Measurements from ENCODE around the gene PITHD1. TPM values are rescaled to one million over a fixed set of nuclear protein-coding genes. Genes with fewer than 3 reads are reported as not detected.

The PITHD1 gene
- total RNA-seq, 1 experiment from 2014 or later = 48.9 TPM

DNA sequence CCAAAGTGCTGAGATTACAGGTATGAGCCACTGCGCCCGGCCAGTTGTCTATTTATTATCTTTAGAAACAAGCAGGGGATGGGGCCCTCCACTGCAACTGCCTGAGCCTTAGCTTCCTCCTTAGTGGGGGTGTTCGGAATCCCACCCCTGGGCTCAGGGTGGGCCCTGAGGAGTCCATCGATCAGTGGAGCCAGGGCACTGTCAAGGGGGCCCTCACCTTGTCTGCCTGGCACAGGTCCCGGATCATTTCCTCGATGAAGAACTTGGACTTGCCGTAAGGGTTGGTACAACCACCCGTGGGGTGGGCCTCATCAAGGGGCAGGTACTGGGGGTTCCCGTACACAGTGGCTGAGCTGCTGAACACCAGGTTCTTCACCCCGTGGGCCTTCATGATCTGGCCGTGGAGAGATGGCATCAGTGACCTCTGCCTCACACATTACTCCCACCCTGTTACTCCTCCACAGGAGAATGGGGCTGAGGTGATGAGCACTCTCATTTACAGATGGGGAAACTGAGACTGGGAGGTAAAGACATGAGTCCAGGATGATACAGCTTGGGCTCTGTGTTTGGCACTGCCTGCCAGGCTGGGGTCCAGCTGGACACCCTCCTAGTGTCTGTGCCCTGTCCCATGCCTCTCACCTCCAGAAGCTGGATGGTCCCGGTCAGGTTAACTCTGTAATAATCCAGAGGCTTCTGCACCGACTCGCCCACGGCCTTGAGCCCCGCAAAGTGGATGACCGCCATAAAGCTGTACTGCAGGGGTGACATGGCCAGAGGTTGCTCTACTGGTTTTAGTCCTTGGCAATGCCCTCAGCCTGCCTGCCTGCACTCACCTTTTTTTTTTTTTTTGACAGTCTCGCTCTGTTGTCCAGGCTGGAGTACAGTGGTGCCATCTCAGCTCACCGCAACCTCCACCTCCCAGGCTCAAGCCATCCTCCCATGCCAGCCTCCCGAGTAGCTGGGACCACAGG lies 19.5 kb downstream of the PITHD1 start:
- CTCF ChIA-PET = interaction anchor here (0.6 to 2.4 kb wide), 4 partner anchors 16 to 31 kb away, joined by 3 to 13 read pairs (median 5); partner anchors contain the start of gene PITHD1
- TF ChIP-seq TCF7L2 (IDR thresholded peaks at IDR 0.05; ENCODE audit: low read depth, low read length) (no peak), CTCF (IDR thresholded peaks at IDR 0.05) (no peak), POLR2AphosphoS5 (IDR thresholded peaks at IDR 0.05; ENCODE audit: low read depth, low read length) (no peak; the same call in 1 of the 2 replicates), SIN3A (IDR thresholded peaks at IDR 0.05; ENCODE audit: borderline replicate concordance, insufficient read depth, low read depth, low read length) (no peak), REST (IDR thresholded peaks at IDR 0.05; ENCODE audit: insufficient read depth in 1 of 2, low read depth in 2 of 2, low read length in 1 of 2) (no peak)
- no peak for DNase-seq (ENCODE audit: low read depth, low spot score)
- in situ Hi-C loops (cut with HindIII; ENCODE audit: low pct_unique_long_range_greater_than_20kb, low sequenced_read_pairs) = no loop called here
- BruUV-seq (replicated peaks) = no TSS peak
- H3K27ac ChIP-seq (ENCODE audit: low read length) = no peak overlapping the region
- no peaks in the 10 kb centered on the region for H3K9me3 ChIP-seq (ENCODE audit: control insufficient read depth, insufficient read depth, low read depth, low read length)
- no peak for ATAC-seq
- H3K4me1 ChIP-seq (ENCODE audit: control insufficient read depth, insufficient read depth, low read length) = peaks cover 57% of the 10 kb centered on the region
- intact Hi-C loops (cut with micrococcal nuclease; ENCODE audit: unreplicated experiment) = no loop called here
- POLR2A ChIA-PET = interaction anchor here (0.7 to 1.6 kb wide), 2 partner anchors 20 to 80 kb away, joined by 3 to 4 read pairs; partner anchors contain the start of gene PITHD1
- no peak overlapping the region for H3K4me3 ChIP-seq (ENCODE audit: low read depth in 2 of 2, low read length in 2 of 2)
- H3K27me3 ChIP-seq (ENCODE audit: control insufficient read depth, insufficient read depth, low read length) = no peaks in the 10 kb centered on the region
- H3K36me3 ChIP-seq (ENCODE audit: control insufficient read depth, insufficient read depth, low read length) = peaks cover 8% of the 10 kb centered on the region; the same call in 1 of the 2 replicates

- H3K9me3 ChIP-seq (ENCODE audit: control insufficient read depth, insufficient read depth, low read depth, low read length) = no peaks in the 10 kb centered on the region
- CTCF ChIA-PET = interaction anchor here (0.6 to 2.4 kb wide), 4 partner anchors 17 to 29 kb away, joined by 4 to 13 read pairs (median 6); partner anchors contain the start of gene PITHD1
- H3K4me3 ChIP-seq (ENCODE audit: low read depth in 2 of 2, low read length in 2 of 2) = peak overlapping the region; percentile 86 to 89
- no peak for TF ChIP-seq SIN3A (IDR thresholded peaks at IDR 0.05; ENCODE audit: borderline replicate concordance, insufficient read depth, low read depth, low read length)
- no peak for TF ChIP-seq TCF7L2 (IDR thresholded peaks at IDR 0.05; ENCODE audit: low read depth, low read length)
- no peak for TF ChIP-seq REST (IDR thresholded peaks at IDR 0.05; ENCODE audit: insufficient read depth in 1 of 2, low read depth in 2 of 2, low read length in 1 of 2)
- TF ChIP-seq POLR2AphosphoS5 (IDR thresholded peaks at IDR 0.05; ENCODE audit: low read depth, low read length) = no peak
- peak; percentile 68 for TF ChIP-seq CTCF (IDR thresholded peaks at IDR 0.05)
- intact Hi-C loops (cut with micrococcal nuclease; ENCODE audit: unreplicated experiment) (no loop called here), in situ Hi-C loops (cut with HindIII; ENCODE audit: low pct_unique_long_range_greater_than_20kb, low sequenced_read_pairs) (no loop called here)
- ATAC-seq (no peak), DNase-seq (ENCODE audit: low read depth, low spot score) (no peak)
- H3K4me1 ChIP-seq (ENCODE audit: control insufficient read depth, insufficient read depth, low read length) = peaks cover 47% of the 10 kb centered on the region
- H3K27me3 ChIP-seq (ENCODE audit: control insufficient read depth, insufficient read depth, low read length) = no peaks in the 10 kb centered on the region
- POLR2A ChIA-PET = interaction anchor here (0.7 kb wide), 1 partner anchor 81 kb away, joined by 3 read pairs; no protein-coding TSS in a partner anchor
- H3K36me3 ChIP-seq (ENCODE audit: control insufficient read depth, insufficient read depth, low read length) = peaks cover 8% of the 10 kb centered on the region; the same call in 1 of the 2 replicates
- BruUV-seq (replicated peaks) = no TSS peak
- peak overlapping the region; percentile 94 for H3K27ac ChIP-seq (ENCODE audit: low read length)
Measured at GRCh38 chr1:23798662-23799142, 20.5 kb downstream of the PITHD1 start.
